MM.1S (cell line): ENCODE measurements around the gene XIRP2.
A peak's percentile ranks its signal among the peaks of the same experiment; 100 is the strongest.

ENCODE experiments used
- CTCF ChIP-seq: fragments of 300-600 bp; sonication (generic); IDR thresholded peaks from 2 replicates; pipeline ENCODE4 v1.5.1; 2016; ENCODE audit warnings: antibody characterized with exemption, low read length, mixed read lengths
- EZH2phosphoT487 ChIP-seq: fragments of 300-600 bp; sonication (generic); IDR thresholded peaks from 2 replicates; pipeline ENCODE4 v1.6.1; 2018; ENCODE audit warnings: antibody characterized with exemption, low read length

GRCh38 chr2:167212014-167212648, 323.9 kb downstream of the XIRP2 start:
- peak; percentile 80 for TF ChIP-seq CTCF
- no peak for TF ChIP-seq EZH2phosphoT487
